ENCODE data around the gene GHRH. TPM values are rescaled to one million over a fixed set of nuclear protein-coding genes. Genes with fewer than 3 reads are reported as not detected.

Gene GHRH
- total RNA-seq, 2 experiments from 2014 or later, result not detected

DNA sequence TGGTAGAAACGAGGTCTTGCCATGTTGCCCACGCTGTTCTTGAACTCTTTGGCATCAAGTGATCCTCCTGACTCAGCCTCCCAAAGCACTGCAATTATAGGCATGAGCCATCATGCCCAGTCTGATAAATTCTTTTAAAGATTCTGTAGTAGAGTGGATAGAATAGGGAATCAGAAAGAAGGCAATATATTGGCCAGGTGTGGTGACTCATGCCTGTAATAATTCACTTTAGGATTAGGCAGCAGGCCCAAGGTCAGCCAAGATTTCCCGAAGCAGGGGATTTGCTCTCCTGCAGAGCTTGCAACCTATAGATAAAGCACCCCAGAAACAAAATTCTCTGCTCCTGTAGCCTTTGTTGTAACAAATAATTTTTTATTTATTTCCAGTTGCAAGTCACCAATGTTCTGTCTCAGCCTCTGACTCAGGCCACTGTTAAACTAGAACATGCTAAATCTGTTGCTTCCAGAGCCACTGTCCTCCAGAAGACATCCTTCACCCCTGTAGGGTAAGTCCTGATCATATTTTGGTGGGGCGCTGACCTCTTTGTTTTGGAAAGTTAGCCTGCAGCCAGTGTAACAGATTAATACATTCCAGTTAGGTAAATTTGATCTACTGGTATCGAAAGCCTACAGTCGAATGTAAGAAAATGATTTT is 51.8 kb downstream of the GHRH start:
- Histone ChIP-seq H2AFZ (ENCODE audit: low read length) (no peak overlapping the region), H3K4me3 (ENCODE audit: low read depth, low read length, poor library complexity, severe bottlenecking) (no peak overlapping the region), H3K4me1 (ENCODE audit: insufficient read depth, low read length, poor library complexity, severe bottlenecking) (no peaks in the 10 kb centered on the region), H3K4me2 (ENCODE audit: low read length) (no peak overlapping the region), H3K27ac (ENCODE audit: low read depth, low read length, poor library complexity, severe bottlenecking) (no peak overlapping the region), H4K20me1 (ENCODE audit: insufficient read depth, low read length) (0 out of 2 replicates have a peak, but pooled peaks cover 5% of the 10 kb centered on the region), H3K36me3 (ENCODE audit: insufficient read depth, low read length) (peaks cover 93% of the 10 kb centered on the region), H3K79me2 (ENCODE audit: insufficient read depth, low read depth, low read length) (no peaks in the 10 kb centered on the region), H3K9me2 (ENCODE audit: insufficient read depth, low read length) (no peaks in the 10 kb centered on the region), H3K9me3 (ENCODE audit: low read length) (no peaks in the 10 kb centered on the region)
- CTCF ChIA-PET (ENCODE audit: unreplicated experiment), result no interaction called here
- no peak for DNase-seq (ENCODE audit: low spot score)
- no TSS peak for BruUV-seq (replicated peaks)
- intact Hi-C loops (cut with micrococcal nuclease; ENCODE audit: unreplicated experiment), result no loop called here
- POLR2A ChIA-PET, result interaction anchor here (0.6 to 1.0 kb wide), 4 partner anchors 12 to 65 kb away, joined by 3 to 4 read pairs (median 3); no protein-coding TSS in a partner anchor
- TF ChIP-seq, protein P1, sequence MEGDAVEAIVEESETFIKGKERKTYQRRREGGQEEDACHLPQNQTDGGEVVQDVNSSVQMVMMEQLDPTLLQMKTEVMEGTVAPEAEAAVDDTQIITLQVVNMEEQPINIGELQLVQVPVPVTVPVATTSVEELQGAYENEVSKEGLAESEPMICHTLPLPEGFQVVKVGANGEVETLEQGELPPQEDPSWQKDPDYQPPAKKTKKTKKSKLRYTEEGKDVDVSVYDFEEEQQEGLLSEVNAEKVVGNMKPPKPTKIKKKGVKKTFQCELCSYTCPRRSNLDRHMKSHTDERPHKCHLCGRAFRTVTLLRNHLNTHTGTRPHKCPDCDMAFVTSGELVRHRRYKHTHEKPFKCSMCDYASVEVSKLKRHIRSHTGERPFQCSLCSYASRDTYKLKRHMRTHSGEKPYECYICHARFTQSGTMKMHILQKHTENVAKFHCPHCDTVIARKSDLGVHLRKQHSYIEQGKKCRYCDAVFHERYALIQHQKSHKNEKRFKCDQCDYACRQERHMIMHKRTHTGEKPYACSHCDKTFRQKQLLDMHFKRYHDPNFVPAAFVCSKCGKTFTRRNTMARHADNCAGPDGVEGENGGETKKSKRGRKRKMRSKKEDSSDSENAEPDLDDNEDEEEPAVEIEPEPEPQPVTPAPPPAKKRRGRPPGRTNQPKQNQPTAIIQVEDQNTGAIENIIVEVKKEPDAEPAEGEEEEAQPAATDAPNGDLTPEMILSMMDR (conservative IDR thresholded peaks at IDR 0.05; ENCODE audit: low read length), result no peak
- TF ChIP-seq EZH2phosphoT487 (IDR thresholded peaks at IDR 0.05; ENCODE audit: borderline replicate concordance, low read depth, low read length), result no peak

DNA sequence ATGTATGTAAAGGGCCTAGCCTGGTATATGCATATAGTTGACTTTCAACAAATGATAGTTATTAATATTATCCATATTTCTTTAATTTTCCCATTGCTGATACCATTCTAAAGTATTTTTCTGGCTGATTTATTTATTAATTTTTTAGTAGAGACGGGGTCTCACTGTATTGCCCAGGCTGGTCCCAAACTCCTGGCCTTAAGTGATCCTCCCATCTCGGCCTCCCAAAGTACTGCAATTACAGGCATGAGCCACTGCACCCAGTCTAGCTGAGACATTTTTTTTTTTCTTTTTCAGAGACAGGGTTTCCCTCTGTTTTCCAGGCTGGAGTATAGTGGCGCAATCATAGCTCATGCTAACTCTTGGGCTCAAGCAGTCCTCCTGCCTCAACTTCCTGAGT is 52.4 kb downstream of the GHRH start:
- Histone ChIP-seq H3K27ac (ENCODE audit: low read depth, low read length, poor library complexity, severe bottlenecking) (no peak overlapping the region), H3K36me3 (ENCODE audit: insufficient read depth, low read length) (peaks cover 93% of the 10 kb centered on the region), H4K20me1 (ENCODE audit: insufficient read depth, low read length) (0 out of 2 replicates have a peak, but pooled peaks cover 5% of the 10 kb centered on the region), H3K4me1 (ENCODE audit: insufficient read depth, low read length, poor library complexity, severe bottlenecking) (no peaks in the 10 kb centered on the region), H3K4me3 (ENCODE audit: low read depth, low read length, poor library complexity, severe bottlenecking) (no peak overlapping the region), H3K9me3 (ENCODE audit: low read length) (no peaks in the 10 kb centered on the region), H3K4me2 (ENCODE audit: low read length) (no peak overlapping the region), H3K79me2 (ENCODE audit: insufficient read depth, low read depth, low read length) (no peaks in the 10 kb centered on the region), H3K9me2 (ENCODE audit: insufficient read depth, low read length) (no peaks in the 10 kb centered on the region), H2AFZ (ENCODE audit: low read length) (no peak overlapping the region)
- POLR2A ChIA-PET, result interaction anchor here (0.9 to 1.0 kb wide), 2 partner anchors 12 to 64 kb away, joined by 3 read pairs; no protein-coding TSS in a partner anchor
- CTCF ChIA-PET (ENCODE audit: unreplicated experiment), result interaction anchor here (0.5 kb wide), 1 partner anchor 367 kb away, joined by 3 read pairs; no protein-coding TSS in a partner anchor
- TF ChIP-seq, protein P1 (conservative IDR thresholded peaks at IDR 0.05; ENCODE audit: low read length), result no peak
- no peak for TF ChIP-seq EZH2phosphoT487 (IDR thresholded peaks at IDR 0.05; ENCODE audit: borderline replicate concordance, low read depth, low read length)
- no peak for DNase-seq (ENCODE audit: low spot score)
- intact Hi-C loops (cut with micrococcal nuclease; ENCODE audit: unreplicated experiment), result no loop called here
- BruUV-seq (replicated peaks), result no TSS peak

- no TSS peak for BruUV-seq (replicated peaks)
- TF ChIP-seq, protein P1 (conservative IDR thresholded peaks at IDR 0.05; ENCODE audit: low read length), result no peak
- no peak for TF ChIP-seq EZH2phosphoT487 (IDR thresholded peaks at IDR 0.05; ENCODE audit: borderline replicate concordance, low read depth, low read length)
- Histone ChIP-seq H4K20me1 (ENCODE audit: insufficient read depth, low read length) (0 out of 2 replicates have a peak, but pooled peaks cover 5% of the 10 kb centered on the region), H3K4me3 (ENCODE audit: low read depth, low read length, poor library complexity, severe bottlenecking) (no peak overlapping the region), H3K27ac (ENCODE audit: low read depth, low read length, poor library complexity, severe bottlenecking) (no peak overlapping the region), H3K79me2 (ENCODE audit: insufficient read depth, low read depth, low read length) (no peaks in the 10 kb centered on the region), H3K9me2 (ENCODE audit: insufficient read depth, low read length) (no peaks in the 10 kb centered on the region), H3K36me3 (ENCODE audit: insufficient read depth, low read length) (peaks cover 93% of the 10 kb centered on the region), H3K4me2 (ENCODE audit: low read length) (no peak overlapping the region), H3K9me3 (ENCODE audit: low read length) (no peaks in the 10 kb centered on the region), H3K4me1 (ENCODE audit: insufficient read depth, low read length, poor library complexity, severe bottlenecking) (no peaks in the 10 kb centered on the region), H2AFZ (ENCODE audit: low read length) (no peak overlapping the region)
- intact Hi-C loops (cut with micrococcal nuclease; ENCODE audit: unreplicated experiment), result no loop called here
- ChIA-PET CTCF (ENCODE audit: unreplicated experiment) (no interaction called here), POLR2A (no interaction called here)
- no peak for DNase-seq (ENCODE audit: low spot score)
Measured at GRCh38 chr20:37207171-37207570, 54.4 kb downstream of the GHRH start.
